CD4-positive, alpha-beta T cell treated with Interferon alpha-2 for 1 hour (primary cell): ENCODE results near the gene PRKCH.

Experiments used
- DNase-seq, 2 donors: peaks; one replicate each; pipeline ENCODE4 v3.0.0-alpha.2; 2020 to 2022

Gene PRKCH

GRCh38 chr14:61338457-61338856, 17.1 kb downstream of the PRKCH start:
- DNase-seq, result peak in 1 of 2 donors; percentile 17

- peak in 1 of 2 donors; percentile 41 for DNase-seq
Observed at GRCh38 chr14:61341275-61342206, 20.2 kb downstream of the PRKCH start.

GRCh38 chr14:61342486-61342885, 21.1 kb downstream of the PRKCH start:
- peak; percentile 76 to 87 for DNase-seq

GRCh38 chr14:61342932-61343331, 21.6 kb downstream of the PRKCH start:
- no peak for DNase-seq

GRCh38 chr14:61343471-61343870, 22.1 kb downstream of the PRKCH start:
- DNase-seq, result no peak

- peak; percentile 45 to 66 for DNase-seq
Observed at GRCh38 chr14:61343991-61344405, 22.6 kb downstream of the PRKCH start.

GRCh38 chr14:61344437-61345150, 23.2 kb downstream of the PRKCH start:
- DNase-seq, result no peak

GRCh38 chr14:61345151-61345482, 23.7 kb downstream of the PRKCH start:
- peak in 1 of 2 donors; percentile 27 for DNase-seq

GRCh38 chr14:61346221-61346620, 24.8 kb downstream of the PRKCH start:
- DNase-seq, result no peak

GRCh38 chr14:61346793-61347192, 25.4 kb downstream of the PRKCH start:
- no peak for DNase-seq

GRCh38 chr14:61347826-61348443, 26.6 kb downstream of the PRKCH start:
- peak in 1 of 2 donors; percentile 44 for DNase-seq

- peak; percentile 29 to 62 for DNase-seq
Observed at GRCh38 chr14:61350427-61351270, 29.3 kb downstream of the PRKCH start.

- no peak for DNase-seq
Observed at GRCh38 chr14:61351477-61351876, 30.1 kb downstream of the PRKCH start.

- peak; percentile 47 to 49 for DNase-seq
Observed at GRCh38 chr14:61355892-61356325, 34.5 kb downstream of the PRKCH start.

GRCh38 chr14:61357123-61357522, 35.7 kb downstream of the PRKCH start:
- no peak for DNase-seq

- no peak for DNase-seq
Observed at GRCh38 chr14:61358554-61359226, 37.3 kb downstream of the PRKCH start.

- no peak for DNase-seq
Observed at GRCh38 chr14:61360796-61361525, 39.6 kb downstream of the PRKCH start.

GRCh38 chr14:61362072-61362750, 40.8 kb downstream of the PRKCH start:
- DNase-seq, result no peak

- DNase-seq, result no peak
Observed at GRCh38 chr14:61364243-61364642, 42.9 kb downstream of the PRKCH start.

- DNase-seq, result no peak
Observed at GRCh38 chr14:61365667-61366212, 44.4 kb downstream of the PRKCH start.
